GM19397 (cell line): Measurements from ENCODE around the gene RPS6KA2.

Source experiments
- ATAC-seq: cut with Tn5 transposase; IDR thresholded peaks from one replicate; pipeline ENCODE4 v1.9.1; 2021; ENCODE audit warnings: mild to moderate bottlenecking, moderate library complexity; ENCODE audit not compliant: unreplicated experiment

The RPS6KA2 gene

DNA sequence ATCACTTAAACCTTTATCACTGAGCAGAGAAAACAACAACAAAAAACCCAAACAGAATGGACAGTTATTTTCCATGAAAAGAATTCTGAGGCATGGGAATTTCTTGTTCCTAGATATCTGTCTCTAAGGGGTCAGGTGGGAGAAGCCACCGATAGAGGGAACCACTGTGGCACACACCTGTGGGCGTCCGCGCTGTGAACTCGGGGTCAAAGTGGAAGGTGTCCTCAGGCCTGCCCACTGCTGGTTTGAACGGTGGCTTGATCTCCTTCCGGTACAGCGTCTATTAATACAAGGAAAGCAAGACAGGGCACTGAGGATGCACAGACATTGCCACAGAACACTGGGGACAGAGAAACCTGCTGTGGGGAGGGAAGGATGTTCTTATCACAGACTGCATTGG is 167.8 kb downstream of the RPS6KA2 start:
- no peak for ATAC-seq

DNA sequence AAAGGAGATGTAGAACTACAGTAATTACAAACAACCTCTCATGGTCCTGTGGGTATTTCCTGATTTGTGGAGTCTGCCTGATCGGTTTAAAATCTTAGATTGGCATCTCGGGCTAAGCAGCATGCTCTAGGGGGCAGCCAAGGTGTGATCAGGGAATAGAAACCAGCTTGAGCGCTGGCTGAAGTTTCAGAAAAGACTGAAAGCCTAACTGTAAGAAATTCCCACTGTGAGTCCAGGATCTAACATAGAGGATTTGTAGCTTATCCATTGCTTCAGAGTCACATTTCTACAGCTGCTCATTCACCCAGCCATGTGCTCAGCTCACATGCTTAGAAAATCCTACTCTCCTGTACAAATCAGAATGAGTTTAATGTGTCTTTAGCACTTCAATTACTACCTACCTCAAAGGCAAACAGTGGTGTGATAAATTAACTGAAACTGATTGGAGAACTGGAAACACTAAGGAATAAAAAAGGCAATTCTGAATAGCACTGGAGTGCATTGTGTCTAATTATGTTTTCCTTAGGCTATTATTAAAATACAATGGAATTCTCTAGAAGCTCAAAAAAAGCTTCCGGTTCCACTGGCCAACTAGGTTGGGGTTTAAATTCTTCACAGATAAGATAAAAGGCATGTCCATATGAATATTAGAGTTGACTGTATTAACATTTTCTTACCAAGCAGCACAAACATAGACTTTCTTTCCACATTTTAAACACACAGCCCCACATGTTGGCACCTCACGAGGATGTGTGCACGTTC is 170.5 kb downstream of the RPS6KA2 start:
- no peak for ATAC-seq

GRCh38 chr6:166454692-166455515 is 172.1 kb downstream of the RPS6KA2 start:
- no peak for ATAC-seq

GRCh38 chr6:166453651-166454050 is 173.4 kb downstream of the RPS6KA2 start:
- no peak for ATAC-seq

- no peak for ATAC-seq
Measured at GRCh38 chr6:166450167-166450873, 176.7 kb downstream of the RPS6KA2 start.

DNA sequence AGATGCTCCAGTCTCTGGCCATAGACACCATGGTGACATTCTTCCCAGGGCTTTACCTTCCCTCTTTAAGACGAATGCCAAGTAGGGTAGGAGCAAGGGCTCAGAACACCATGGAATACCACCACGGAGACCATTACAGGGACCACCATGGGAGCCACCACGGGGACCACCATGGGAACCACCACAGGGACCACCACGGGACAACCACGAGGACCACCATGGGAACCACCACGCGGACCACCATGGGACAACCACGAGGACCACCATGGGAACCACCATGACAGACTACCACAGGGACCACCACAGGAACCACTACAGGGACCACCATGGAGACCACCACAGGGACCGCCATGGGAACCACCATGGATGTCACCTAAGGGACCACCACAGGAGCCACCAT is 177.4 kb downstream of the RPS6KA2 start:
- ATAC-seq = no peak

DNA sequence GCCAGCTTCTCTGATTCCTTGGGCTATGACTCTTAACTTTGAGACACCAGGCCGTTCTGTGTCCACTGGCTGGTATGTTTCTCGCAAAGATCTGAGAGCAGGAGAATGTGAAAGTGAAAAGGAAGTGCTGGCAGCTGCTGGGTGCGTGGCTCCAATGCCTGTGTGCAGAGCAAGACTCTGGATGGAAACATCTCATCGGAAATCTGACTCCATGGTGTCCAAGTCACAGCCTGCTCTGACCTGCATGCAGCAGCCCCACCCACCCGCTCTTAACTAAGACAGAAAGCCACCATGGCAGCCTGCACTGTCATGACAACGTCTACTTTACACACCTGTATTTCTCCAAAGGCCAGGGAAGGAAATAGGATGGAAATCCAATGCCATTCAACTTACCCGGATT is 178.0 kb downstream of the RPS6KA2 start:
- ATAC-seq = no peak

- ATAC-seq = no peak
Measured at GRCh38 chr6:166448432-166448831, 178.6 kb downstream of the RPS6KA2 start.

DNA sequence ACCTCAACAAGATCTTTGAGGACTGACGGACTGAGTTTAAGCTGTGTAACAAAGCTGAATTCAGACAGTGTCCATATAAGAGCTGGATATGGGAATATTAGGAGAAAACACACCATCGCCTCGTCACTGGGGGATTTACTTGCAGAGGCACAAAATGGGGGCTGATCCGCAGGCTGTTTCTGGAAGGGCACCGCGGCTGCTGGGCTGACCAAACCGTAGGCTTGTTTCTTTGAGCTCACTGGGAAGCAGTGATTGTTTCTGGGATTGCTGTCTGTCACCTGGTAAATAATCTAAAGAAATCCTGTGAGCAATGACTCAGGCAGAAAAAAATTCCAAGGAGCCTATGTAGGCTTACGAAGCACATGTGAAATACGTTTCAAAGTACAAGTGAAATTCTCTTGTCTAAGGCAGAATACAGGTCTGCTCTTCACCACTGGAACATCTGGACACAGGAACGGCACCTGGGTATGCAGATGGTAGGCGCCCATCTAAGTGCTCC is 180.4 kb downstream of the RPS6KA2 start:
- ATAC-seq = no peak

- ATAC-seq = no peak
Measured at GRCh38 chr6:166446146-166446545, 180.9 kb downstream of the RPS6KA2 start.

DNA sequence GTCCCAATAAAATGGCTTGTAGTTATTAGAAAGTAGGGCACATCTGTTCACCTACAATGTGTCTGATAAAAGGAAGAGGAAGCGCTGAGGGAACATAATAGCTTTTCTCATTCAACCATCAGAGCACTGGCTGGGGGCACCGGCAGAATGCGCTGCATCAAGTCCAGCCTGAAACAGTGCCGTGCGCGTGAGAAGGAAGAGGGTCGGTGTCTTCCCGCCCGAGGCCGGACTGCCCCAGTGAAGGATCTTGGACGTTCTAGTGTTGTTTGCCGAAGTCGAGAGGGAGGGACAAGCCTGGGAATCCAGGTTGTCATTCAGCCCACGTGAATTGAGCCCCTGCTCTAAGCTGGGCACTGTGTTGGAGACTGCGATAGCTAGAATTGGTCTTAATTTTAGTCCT is 182.6 kb downstream of the RPS6KA2 start:
- ATAC-seq = no peak

DNA sequence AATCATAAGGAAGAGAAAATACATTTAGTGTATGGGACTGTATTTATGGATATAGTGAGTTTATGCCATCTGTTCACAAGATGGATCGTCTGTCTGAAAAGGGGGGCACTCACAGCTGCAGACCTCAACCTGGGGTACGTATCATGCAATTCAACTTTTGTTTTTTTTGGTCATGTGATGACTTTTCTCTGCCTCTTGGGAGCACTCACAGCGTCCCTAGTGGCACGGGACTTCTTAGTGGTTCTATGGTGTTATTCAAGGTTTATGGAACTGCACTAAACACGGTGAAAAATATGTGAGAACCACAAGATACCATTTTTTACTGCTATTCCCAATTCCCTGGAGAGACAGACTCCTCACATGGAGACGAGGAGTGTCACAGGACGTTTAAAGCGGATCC is 183.9 kb downstream of the RPS6KA2 start:
- ATAC-seq = no peak

GRCh38 chr6:166442131-166442685 is 184.8 kb downstream of the RPS6KA2 start:
- no peak for ATAC-seq

DNA sequence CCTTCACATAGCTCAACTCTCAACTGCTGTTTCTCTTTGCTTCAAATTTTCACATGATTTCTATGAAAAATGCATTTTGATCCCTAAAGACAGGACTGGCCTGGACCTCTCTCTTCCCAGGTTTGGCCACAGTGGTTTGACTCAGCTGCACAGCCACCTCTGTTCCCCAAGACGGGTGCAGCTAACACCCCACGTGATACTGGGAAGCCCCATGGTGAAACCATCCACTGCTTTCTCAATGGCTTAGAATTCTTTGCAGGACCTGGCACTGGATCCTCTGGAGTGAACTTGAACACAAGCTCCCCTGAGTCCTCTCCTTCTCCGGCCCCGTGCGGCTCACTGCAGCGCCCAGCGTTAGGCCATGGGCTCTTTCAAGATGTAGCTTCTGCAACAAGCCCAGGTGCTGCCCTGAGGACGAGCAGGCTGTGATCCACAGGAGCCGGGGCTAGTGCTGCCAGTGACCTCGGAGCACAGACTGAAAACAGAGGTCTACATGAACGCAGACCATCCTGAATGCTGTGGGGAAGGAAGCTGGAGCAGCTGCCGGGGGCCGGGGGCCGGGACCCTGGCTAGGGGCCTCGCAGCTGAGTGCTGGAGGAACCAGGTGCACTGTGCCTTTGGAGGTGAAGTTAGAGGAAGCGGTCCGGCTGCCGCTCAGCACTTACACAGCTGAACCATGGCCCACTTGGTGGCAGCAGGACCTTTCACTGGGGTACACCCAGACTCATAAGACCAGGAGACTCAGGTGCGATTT is 185.5 kb downstream of the RPS6KA2 start:
- ATAC-seq = peak; percentile 51

- no peak for ATAC-seq
Measured at GRCh38 chr6:166440729-166441128, 186.3 kb downstream of the RPS6KA2 start.

- ATAC-seq = no peak
Measured at GRCh38 chr6:166440106-166440505, 186.9 kb downstream of the RPS6KA2 start.

DNA sequence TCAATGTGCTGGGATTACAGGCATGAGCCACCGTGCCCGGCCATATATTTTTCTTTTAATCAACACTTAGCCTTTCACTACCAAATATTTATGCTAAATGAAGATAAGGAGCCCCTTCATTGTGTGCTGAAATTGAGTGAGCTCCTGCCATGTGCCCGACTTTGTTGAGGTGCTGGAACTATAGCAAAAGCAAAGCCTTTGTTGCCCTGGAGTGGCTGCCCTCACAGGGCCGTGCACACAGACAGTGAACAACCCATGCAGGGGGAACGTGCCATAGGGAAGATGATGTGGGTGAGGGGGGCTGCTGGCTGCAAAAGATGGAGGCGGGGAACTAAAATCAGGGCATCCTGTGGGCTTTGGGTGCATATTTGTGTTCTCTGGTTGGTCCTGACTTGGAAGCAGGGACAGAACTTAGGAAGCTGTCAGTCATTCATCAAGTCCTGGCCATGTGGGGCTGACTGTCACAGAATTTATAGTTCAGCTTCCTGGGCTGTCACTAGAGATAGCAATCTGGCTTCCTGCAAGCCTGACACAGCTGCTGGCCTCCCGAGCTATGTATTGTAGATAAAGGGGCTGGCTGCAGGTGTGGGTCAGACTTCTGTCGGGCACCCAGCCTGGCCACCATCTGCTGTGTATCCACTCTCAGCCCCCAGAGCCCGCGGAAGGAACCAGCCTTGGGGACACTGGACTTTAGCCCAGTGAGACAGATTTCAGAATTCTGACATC is 187.5 kb downstream of the RPS6KA2 start:
- no peak for ATAC-seq

DNA sequence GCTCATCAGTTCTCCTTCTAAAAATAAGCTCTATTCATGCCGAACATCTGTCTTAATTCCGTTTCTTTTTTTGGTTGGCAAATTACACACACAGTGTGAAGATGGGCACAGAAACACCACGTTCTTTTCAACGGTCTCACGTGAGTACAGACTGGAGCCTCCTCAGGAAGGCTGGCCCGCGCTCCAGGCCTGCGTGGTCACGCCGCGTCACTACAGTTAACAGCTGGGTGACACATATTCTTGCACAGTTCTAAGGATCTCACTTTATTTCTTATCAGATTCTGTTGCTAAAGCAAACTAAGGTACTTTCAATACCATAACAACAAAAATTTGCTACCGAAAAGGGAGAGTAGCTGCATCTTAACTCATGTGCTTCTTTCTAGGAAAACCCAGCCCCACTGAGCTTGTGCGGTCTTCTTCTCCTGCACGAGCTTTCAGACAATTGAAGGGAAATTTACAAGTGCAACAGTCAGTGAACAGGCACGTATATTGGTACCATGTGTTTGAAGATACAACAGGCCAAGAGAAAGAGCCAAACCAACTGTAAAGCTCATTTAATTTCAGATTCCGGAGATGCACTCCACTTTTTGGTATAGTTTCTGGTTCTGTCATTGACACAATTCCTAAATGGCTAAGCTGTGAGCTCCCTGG is 188.7 kb downstream of the RPS6KA2 start:
- ATAC-seq = no peak

DNA sequence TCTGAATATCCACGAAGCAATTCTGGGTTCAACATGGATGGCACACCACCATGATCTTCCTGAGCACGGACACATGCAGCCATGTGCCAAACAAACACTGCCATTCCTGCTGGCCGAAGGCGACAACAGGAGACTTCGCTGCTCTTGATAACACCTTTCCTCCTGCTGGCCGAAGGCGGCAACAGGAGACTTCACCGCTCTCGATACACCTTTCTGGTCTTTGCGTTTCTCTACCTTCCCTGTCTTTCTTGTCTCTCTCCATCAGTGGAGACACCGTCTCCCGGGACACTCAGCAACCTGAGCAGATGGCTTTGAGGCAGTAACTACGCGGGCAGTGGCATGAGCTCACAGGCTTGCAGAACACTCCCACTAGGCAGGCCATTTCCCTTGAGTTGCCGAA is 189.4 kb downstream of the RPS6KA2 start:
- no peak for ATAC-seq
